Ascending aorta (tissue), 2 donors: Measurements from ENCODE around the gene CEP112. TPM values are rescaled to one million over a fixed set of nuclear protein-coding genes. Genes with fewer than 3 reads are reported as not detected.
"Not testable (repeated sequence)": the region's sequence is repeated elsewhere in the genome, so short reads cannot be mapped to it uniquely, and the experiment has no call there.

ENCODE experiments used
- DNase-seq, 2 donors: peaks; one replicate each; pipeline ENCODE4 v3.0.0-alpha.2; 2019; ENCODE audit warnings: low spot score in 2 of 2
- H3K27ac ChIP-seq, 2 donors: fragments of 200-600 bp; sonication (generic); one replicate each; pipeline ENCODE4 v1.5.1; 2016 to 2017; ENCODE audit warnings: mild to moderate bottlenecking in 1 of 2
- H3K27me3 ChIP-seq: fragments of 200-600 bp; sonication (generic); one replicate; pipeline ENCODE4 v1.5.1; 2017
- H3K36me3 ChIP-seq, 2 donors: fragments of 200-600 bp; sonication (generic); one replicate each; pipeline ENCODE4 v1.5.1; 2016
- H3K4me1 ChIP-seq, 2 donors: fragments of 200-600 bp; sonication (generic); one replicate each; pipeline ENCODE4 v1.5.1; 2016 to 2017; ENCODE audit warnings: mild to moderate bottlenecking in 1 of 2
- H3K4me3 ChIP-seq, 2 donors: fragments of 200-600 bp; sonication (generic); one replicate each; pipeline ENCODE4 v1.5.1; 2016 to 2017; ENCODE audit warnings: mild to moderate bottlenecking in 1 of 2
- H3K9me3 ChIP-seq, 2 donors: fragments of 200-600 bp; sonication (generic); one replicate each; pipeline ENCODE4 v1.5.1; 2016
- intact Hi-C: fragments of 100-400 bp; cut with DNase I; formaldehyde crosslinking; loops from one replicate; pipeline ENCODE4 v1.15.1; 2023
- total RNA-seq: library from RNA; depleted of rRNA; stranded (reverse); fragments of >200 nt; gene quantifications from one replicate; pipeline ENCODE4 v1.1.0, GENCODE V29; 2016
- TF ChIP-seq, protein P1 (sequence below), 3 experiments: fragments of 200-600 bp in 2 of 3; fragments of 450-650 bp in 1 of 3; sonication (generic) in 2 of 3; IDR thresholded peaks; one replicate each; pipeline ENCODE4 v1.5.1; 2016 to 2019; ENCODE audit warnings: antibody characterized with exemption in 3 of 3, mild to moderate bottlenecking in 1 of 3, moderate library complexity in 1 of 3

The CEP112 gene
- total RNA-seq, 1 donor from 2014 or later, result 11.4 TPM

DNA sequence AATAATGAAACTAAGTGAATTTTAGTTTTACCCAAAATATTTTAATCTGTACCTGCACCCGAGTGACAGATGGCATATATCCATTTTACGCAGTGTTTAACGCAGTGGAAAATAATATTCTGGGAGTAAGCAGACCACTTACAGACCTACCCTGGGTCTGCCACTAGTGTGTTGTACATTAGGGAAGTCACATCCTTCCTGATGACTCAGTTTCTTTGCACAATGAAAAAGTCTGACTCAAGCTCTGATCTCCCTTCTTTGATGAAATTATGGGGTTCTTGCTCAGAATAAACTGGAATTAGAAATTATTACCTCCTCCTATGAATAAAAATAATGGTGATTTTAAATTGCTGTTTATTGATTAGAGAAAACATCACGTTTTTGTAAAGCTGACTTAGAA lies 507.3 kb downstream of the CEP112 start:
- no peak for DNase-seq
- TF ChIP-seq, protein P1, sequence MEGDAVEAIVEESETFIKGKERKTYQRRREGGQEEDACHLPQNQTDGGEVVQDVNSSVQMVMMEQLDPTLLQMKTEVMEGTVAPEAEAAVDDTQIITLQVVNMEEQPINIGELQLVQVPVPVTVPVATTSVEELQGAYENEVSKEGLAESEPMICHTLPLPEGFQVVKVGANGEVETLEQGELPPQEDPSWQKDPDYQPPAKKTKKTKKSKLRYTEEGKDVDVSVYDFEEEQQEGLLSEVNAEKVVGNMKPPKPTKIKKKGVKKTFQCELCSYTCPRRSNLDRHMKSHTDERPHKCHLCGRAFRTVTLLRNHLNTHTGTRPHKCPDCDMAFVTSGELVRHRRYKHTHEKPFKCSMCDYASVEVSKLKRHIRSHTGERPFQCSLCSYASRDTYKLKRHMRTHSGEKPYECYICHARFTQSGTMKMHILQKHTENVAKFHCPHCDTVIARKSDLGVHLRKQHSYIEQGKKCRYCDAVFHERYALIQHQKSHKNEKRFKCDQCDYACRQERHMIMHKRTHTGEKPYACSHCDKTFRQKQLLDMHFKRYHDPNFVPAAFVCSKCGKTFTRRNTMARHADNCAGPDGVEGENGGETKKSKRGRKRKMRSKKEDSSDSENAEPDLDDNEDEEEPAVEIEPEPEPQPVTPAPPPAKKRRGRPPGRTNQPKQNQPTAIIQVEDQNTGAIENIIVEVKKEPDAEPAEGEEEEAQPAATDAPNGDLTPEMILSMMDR (IDR thresholded peaks at IDR 0.05), result no peak
- no peaks in the 10 kb centered on the region for H3K9me3 ChIP-seq
- intact Hi-C loops, result no loop called here
- no peak overlapping the region for H3K27ac ChIP-seq
- no peaks in the 10 kb centered on the region for H3K4me1 ChIP-seq
- no peak overlapping the region for H3K4me3 ChIP-seq
- H3K36me3 ChIP-seq, result no peaks in the 10 kb centered on the region
- H3K27me3 ChIP-seq, result no peaks in the 10 kb centered on the region

- no peak overlapping the region for H3K27ac ChIP-seq
- H3K27me3 ChIP-seq, result no peaks in the 10 kb centered on the region
- H3K4me3 ChIP-seq, result no peak overlapping the region
- DNase-seq, result no peak
- H3K4me1 ChIP-seq, result no peaks in the 10 kb centered on the region
- TF ChIP-seq, protein P1 (IDR thresholded peaks at IDR 0.05), result no peak
- intact Hi-C loops, result no loop called here
- no peaks in the 10 kb centered on the region for H3K9me3 ChIP-seq
- H3K36me3 ChIP-seq, result no peaks in the 10 kb centered on the region
Observed at GRCh38 chr17:65683428-65683827, 508.5 kb downstream of the CEP112 start.

GRCh38 chr17:65681763-65682162 lies 510.2 kb downstream of the CEP112 start:
- H3K9me3 ChIP-seq, H3K27ac ChIP-seq, H3K36me3 ChIP-seq, H3K4me3 ChIP-seq, intact Hi-C loops, DNase-seq, H3K4me1 ChIP-seq, H3K27me3 ChIP-seq: not testable (repeated sequence)

DNA sequence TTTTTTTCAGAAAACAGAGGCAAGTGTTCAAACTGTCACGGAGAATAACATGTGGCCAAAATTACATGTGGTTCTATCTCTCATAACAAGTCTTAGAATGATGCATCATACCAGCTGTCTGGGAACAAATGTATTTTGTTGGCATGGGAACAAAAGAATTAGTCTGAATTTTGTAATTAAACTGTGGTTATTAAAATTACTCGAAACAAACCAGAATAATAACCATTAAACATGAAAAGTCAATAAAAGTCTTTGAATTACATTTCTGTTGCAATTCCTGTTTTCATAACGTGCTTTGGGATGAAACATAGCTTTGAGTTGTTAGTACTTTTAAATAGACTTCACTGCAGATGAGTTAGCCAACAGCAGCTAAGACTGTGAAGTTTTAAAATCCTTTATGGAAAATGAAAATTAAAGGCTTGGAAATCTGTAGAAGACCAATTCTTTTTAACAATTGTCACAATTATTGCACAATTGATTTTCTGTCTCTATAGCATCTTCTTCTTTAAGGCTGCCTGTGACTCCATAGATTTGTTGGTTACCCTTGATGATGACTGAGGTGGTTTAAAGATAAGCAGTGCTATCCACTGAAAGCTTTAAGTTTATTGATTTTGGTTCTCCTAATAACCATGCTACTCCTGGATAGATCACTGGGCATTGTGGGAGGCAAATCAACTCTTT lies 512.6 kb downstream of the CEP112 start:
- TF ChIP-seq, protein P1 (IDR thresholded peaks at IDR 0.05), result no peak
- Histone ChIP-seq H3K27me3 (no peaks in the 10 kb centered on the region), H3K4me1 (no peaks in the 10 kb centered on the region), H3K27ac (no peak overlapping the region), H3K36me3 (no peaks in the 10 kb centered on the region), H3K9me3 (no peaks in the 10 kb centered on the region), H3K4me3 (no peak overlapping the region)
- intact Hi-C loops, result no loop called here
- DNase-seq, result no peak

- H3K27ac ChIP-seq, result no peak overlapping the region
- no peak for DNase-seq
- H3K27me3 ChIP-seq, result no peaks in the 10 kb centered on the region
- H3K4me3 ChIP-seq, result no peak overlapping the region
- TF ChIP-seq, protein P1 (IDR thresholded peaks at IDR 0.05), result no peak
- intact Hi-C loops, result no loop called here
- H3K4me1 ChIP-seq, result no peaks in the 10 kb centered on the region
- H3K36me3 ChIP-seq, result no peaks in the 10 kb centered on the region
- no peaks in the 10 kb centered on the region for H3K9me3 ChIP-seq
Observed at GRCh38 chr17:65678546-65678945, 513.4 kb downstream of the CEP112 start.

DNA sequence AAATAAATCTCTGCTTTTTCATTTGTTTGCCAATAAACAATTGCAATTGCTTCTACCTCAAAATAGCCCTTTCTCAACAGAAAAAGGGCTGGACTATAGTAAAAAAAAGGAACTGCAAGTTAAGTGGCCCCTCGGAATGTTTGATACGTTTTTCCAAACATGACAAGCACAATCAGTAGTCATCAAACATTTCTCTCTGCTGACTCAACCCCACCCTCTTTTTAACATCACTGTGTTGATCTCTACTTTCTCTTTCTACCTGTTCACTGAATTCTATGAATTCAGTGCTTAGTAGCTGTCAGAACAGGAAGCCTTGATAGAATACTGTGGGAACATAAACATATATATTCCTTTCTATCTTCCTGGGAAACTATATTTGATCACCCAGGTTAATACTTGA lies 514.0 kb downstream of the CEP112 start:
- no peak for DNase-seq
- H3K4me1 ChIP-seq, result no peaks in the 10 kb centered on the region
- no peaks in the 10 kb centered on the region for H3K27me3 ChIP-seq
- H3K27ac ChIP-seq, result no peak overlapping the region
- H3K4me3 ChIP-seq, result no peak overlapping the region
- H3K9me3 ChIP-seq, result no peaks in the 10 kb centered on the region
- intact Hi-C loops, result no loop called here
- no peaks in the 10 kb centered on the region for H3K36me3 ChIP-seq
- TF ChIP-seq, protein P1 (IDR thresholded peaks at IDR 0.05), result no peak
